SKM-1 treated with dmso at 0.1 percent for 144 hours (cell line): ENCODE measurements around the gene ALB.

Source experiments
- DNase-seq: peaks from one replicate; lab custom pipeline; 2025; ENCODE audit not compliant: unreplicated experiment; lab: John Stamatoyannopoulos, UW

ALB gene

GRCh38 chr4:73450398-73451004, 46.4 kb downstream of the ALB start:
- DNase-seq, result no peak

- DNase-seq, result no peak
Measured at GRCh38 chr4:73451404-73451803, 47.3 kb downstream of the ALB start.

- DNase-seq, result no peak
Measured at GRCh38 chr4:73451981-73452747, 48.1 kb downstream of the ALB start.

GRCh38 chr4:73452953-73453700, 49.0 kb downstream of the ALB start:
- DNase-seq, result no peak

- no peak for DNase-seq
Measured at GRCh38 chr4:73453701-73454005, 49.6 kb downstream of the ALB start.

- no peak for DNase-seq
Measured at GRCh38 chr4:73454920-73455319, 50.8 kb downstream of the ALB start.

GRCh38 chr4:73456177-73457022, 52.3 kb downstream of the ALB start:
- no peak for DNase-seq

GRCh38 chr4:73458184-73459047, 54.3 kb downstream of the ALB start:
- DNase-seq, result no peak

GRCh38 chr4:73459048-73459421, 54.9 kb downstream of the ALB start:
- no peak for DNase-seq

- DNase-seq, result no peak
Measured at GRCh38 chr4:73460913-73461522, 56.9 kb downstream of the ALB start.

GRCh38 chr4:73468170-73468569, 64.1 kb downstream of the ALB start:
- no peak for DNase-seq

GRCh38 chr4:73470728-73471127, 66.6 kb downstream of the ALB start:
- DNase-seq, result no peak
